OCI-M1 (cell line): ENCODE data around the gene POLG2.

ENCODE experiments used
- DNase-seq: peaks from one replicate; lab custom pipeline; 2025; lab: John Stamatoyannopoulos, UW

Gene POLG2

DNA sequence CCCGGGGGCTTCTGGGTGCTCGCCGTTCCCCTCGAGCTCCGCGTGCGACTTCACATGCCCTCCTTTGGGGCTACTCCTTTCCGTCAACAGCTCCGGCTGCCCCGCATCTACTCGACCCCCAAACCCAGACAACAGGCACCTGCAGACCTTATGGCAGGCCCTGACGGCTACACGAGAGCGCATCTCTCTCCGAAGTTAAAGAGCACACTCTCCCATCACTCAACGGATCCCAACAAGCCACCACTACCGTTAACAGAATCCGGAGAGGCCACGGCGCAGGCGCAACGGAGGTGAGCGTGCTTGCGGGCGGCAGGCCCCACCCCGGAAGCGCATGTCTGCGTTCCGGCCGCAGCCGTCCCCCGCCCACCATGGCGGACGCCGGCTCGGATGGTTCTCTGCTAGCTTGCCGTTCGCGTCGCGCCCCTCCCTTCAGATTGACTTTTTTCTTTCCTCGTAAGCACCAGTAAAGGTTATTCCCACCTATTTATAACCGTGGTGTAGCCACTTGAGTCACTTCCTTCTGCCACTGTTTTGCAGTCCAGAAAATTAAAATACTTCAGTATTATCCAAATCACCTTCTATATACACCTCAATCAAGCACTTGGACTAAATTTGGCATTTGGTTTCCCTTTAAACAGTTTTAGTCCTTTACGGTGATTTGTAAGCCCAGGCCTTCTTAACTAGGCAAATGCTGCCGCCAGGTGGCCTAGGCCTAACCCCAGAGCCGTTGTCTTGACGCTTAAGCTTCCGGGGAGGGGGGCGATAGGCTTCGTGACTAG, at the start of gene POLG2:
TSS of gene POLG2 (minus strand) at position 269 of the 779 bp plus-strand sequence. CDS start at position 183, 86 bp downstream.
- DNase-seq, result peak; percentile 95

DNA sequence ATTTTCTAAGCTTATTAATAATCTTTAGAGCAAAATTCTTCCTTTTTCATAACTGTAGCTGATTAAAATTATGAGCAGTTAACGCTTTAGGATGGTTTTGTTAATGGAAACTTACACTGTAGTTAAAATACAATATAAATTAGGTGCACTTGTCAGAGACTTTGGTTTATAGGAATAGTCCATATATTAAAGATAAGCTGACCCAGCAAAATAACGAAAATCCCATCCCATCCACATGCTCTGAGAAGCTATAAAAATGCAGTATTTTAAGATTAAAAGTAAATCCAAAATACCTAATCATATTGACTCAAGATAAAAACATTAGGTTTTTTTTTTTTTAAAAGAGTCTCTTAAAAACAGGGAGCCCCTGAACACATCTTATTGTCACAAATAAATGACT, 47.9 kb upstream of the POLG2 start:
- no peak for DNase-seq

DNA sequence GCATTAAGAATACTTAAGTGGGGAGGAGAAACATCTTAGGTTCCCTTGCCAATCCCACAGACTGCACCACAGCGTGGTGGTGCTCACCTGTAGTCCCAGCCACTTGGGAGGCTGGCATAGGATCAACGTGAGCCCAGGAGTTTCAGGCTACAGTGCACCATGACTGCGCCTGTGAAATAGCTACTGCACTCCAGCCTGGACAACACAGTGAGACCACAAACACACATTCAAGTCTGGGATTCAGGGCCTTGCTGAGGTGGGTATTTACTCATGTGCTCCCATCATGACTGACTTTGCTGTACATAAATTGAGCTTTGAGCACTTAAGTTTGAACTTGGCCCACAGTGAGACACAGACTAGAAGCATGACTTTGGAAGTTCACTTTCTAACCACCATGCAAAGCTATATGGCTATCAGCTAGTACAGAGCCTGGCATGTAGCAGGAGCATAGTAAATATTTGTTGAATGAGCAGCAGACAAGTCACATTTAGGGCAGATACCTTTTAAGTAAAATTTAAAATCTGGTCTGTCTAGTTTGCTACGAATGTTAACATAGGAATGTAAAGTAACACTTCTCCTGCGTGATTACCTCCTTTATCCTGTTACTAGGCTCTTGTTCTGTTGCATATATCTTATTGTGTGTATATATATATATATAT, 43.4 kb upstream of the POLG2 start:
- no peak for DNase-seq

DNA sequence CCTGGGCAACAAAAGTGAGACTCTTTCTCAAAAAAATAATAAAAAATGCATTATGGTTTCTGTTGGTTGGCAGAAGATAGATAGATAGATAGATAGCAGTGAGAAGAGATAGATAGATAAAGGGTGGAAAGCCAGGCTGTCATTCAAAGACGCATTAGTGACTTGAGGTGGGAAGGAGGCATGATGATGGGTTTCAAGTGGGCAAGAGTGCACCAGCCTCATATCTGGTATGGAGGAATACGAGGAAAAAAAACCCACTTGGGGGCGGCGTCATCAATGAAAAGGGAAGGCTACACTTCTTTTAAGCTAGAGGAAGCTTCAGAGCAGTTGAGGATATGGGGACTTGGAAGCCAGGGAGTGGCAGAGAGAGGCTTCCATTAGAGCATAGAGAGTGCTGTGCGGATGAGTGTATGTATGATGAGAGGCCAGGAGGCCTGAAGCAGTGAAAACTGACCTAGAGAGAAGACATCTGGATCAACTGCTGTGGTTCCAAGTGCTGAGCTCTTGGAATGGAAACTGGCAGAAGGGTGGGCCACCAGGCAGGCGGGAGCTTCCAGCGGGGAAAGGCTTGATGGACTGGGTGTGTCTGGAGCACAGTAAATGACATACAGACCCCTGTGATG, 41.8 kb upstream of the POLG2 start:
- DNase-seq, result peak; percentile 12

DNA sequence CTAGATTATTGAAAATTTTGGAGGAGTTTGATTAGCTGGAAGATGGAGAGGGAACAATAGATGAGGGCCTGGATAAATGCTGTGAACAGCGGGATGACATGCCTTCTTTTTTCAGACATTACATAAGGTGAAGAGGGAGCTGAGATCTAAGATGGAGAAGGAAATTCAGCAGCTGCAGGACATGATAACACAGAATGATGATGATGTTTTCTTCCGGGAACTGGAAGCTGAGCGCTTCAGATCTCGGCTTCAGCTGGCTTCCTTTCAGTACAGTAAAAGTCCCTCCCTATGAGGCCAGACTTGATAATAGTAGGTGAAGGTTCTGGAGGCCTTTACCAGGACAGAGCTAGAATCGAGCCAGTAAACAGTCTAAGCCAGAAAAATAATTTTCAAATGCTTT, 40.6 kb upstream of the POLG2 start:
- peak; percentile 20 for DNase-seq

DNA sequence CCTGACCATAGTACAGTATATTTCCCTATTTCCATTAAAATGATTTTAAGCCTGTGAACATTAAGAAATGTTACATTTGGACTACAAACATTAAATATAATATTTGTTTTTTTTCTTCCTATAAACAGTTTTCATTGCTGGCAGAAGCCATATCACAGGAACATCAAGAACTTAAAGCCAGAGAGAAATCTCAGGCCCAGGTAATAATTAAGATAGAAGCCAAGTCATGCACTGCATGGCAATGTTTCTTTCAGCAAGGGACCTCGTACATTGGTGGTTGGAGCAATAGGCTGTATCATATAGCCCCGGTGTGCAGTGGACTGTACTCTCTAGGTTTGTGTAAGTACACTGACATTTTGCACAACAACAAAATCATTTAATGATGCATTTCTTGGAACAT, 40.1 kb upstream of the POLG2 start:
- DNase-seq, result no peak

DNA sequence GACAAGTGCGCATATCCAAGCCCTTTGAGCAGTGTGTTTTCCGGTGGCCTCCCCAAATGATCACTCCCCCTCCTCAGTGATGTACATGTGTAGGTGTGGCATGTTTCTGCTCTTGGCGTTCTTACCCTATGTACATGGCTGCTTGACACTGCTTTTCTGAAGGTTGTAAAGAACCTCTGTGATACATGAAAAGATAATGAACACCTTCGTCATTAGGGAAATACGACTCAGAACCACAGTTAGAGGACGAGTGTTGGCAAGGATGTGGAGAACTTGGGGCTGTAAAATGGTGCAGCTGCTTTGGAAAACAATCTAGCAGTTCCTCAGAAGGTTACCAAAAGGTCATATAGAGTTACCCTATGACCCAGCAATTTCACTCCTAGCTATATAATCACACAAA, 38.5 kb upstream of the POLG2 start:
- no peak for DNase-seq

DNA sequence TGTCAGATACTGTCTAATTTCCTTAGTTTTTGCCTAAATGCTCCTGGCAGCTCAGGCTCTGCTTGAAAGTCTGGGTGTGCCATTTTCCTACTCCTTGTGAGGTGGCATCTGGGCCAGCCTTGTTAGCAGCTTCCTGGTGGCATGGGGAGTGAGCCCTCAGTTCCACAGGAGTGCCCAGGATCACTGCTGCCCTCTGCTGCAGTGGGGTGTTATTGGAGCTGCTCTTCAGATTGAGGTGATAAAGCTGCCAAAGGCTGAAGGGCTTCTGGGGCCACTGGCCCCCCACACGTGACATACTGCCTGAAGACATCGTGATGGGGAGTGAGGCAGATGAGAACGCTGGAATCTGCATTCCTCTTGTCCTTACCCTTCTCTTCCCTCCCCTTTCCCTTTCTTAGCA, 37.3 kb upstream of the POLG2 start:
- DNase-seq, result peak; percentile 53

DNA sequence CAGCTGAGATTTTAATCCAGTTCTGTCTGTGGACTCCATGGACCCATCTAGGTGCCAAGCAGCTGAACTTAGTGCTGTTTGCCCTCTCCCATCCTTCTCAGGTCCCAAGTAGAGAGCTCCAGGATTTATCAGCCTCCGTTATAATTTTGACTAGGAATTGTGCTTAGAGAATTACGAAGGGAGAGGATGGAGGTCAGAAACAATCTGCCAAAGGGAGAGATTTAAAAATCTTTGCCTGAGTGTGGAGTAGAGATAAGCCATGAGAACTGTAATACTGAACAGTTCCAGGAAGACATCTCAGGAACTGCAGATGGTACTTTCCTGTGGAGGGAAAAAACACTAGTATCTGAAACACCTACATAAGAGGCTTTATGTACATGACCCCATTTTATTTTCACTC, 36.9 kb upstream of the POLG2 start:
- peak; percentile 68 for DNase-seq

DNA sequence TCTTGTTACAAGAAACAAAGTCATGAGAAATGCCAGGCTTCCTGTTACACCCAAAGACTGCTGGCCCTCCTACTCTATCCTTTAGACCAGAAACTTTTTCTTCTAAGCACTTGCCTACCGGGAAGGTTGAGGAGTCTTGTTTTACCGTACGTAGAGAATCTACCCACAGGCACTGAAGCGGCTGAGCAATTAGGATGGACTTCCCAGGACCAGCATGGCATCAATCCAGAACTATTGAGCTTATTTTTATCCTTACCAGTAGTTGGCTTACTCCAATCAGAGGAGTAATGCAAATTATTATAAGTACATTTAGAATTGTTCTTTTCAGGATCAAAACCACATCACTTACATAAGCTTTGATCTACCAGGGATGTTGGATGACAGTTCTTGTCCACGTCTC, 35.6 kb upstream of the POLG2 start:
- DNase-seq, result no peak

DNA sequence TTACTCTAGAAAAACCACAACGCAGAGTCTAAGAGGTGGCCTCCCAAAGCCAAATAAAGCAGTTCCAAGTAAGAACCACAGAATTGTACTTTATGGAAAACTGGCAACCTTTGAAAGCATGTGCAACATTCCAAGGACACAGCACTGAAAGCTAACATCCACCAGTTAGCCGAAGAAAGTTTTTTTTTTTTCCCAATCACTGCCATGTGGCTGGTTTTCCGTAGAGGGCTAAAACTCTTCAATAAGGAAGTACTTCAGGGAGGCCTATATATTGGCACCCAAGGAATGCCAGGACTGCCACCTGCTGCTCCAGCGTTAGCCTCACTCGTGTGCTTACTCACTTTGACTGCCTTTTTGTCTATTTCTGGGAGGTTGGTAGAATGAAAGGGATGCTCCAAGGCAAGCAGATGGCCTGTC, 35.1 kb upstream of the POLG2 start:
- no peak for DNase-seq

DNA sequence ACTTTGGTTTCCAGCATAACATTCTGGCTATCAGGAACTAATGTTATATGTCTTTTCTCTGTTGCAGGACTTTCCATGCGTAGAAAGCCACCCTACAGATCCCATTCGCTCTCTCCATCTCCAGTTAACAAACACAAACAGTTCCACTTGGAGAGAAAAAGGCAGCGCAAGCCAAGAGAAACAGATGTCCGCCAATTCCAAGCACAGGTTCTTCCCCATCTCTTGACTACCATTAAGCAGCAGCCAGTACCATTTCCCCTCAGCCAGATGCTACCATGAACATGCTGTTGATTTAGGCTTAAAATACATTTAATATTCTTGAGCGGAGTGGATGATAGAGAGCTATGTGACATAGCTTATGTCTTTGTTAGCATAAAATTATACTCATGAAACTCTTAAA, 32.4 kb upstream of the POLG2 start:
- DNase-seq, result no peak

DNA sequence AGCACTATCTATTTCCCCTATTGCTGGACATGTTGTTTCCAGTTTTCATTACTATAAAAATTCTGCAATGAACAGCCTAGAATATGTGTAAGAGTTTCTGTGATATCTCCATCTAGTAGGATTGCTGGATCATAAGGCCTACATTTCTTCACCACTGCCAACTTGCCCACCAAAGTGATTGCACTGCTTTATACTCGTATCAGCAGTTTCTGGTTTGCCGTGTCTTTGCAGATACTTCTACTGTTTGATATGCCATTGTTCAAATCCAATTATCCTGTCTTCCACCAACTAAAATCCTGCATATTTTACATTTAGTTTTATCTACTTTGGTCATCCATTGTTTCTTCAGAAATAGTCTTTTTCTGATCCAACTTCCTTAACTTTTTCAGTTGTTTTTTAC, 31.1 kb upstream of the POLG2 start:
- no peak for DNase-seq

DNA sequence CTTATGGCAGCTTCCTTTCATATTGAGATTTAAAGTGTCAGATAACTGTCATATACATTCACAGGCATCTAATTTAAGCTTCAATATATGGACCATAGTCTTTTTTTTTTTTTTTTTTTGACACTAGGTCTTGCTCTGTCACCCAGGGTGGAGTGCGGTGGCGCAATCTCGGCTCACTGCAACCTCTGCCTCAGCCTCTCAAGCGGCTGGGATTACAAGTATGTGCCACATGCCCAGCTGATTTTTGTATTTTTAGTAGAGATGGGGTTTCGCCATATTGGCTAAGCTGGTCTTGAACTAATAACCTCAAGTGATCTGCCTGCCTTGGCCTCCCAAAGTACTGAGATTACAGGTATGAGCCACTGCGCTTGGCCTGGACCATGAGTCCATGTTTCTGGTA, 23.5 kb upstream of the POLG2 start:
- DNase-seq, result no peak

DNA sequence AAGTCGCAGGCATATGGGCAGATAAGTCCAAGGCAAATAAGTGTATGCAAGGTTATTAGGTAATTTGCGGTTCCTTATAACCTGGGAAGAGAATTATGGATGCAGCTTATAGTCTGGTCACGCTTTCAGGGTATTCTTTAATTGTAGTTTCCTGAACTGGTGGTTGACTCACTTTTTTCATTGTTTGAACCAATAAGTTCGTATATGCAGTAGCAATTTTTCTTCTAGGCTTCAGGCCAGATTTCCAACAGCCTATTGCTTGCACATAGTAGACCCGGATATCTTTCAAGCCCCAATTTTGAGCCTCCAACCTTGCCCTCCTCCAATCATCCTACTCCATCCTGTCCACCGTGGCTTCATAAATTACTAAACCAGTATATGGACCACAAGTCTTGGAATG, 22.7 kb upstream of the POLG2 start:
- no peak for DNase-seq

DNA sequence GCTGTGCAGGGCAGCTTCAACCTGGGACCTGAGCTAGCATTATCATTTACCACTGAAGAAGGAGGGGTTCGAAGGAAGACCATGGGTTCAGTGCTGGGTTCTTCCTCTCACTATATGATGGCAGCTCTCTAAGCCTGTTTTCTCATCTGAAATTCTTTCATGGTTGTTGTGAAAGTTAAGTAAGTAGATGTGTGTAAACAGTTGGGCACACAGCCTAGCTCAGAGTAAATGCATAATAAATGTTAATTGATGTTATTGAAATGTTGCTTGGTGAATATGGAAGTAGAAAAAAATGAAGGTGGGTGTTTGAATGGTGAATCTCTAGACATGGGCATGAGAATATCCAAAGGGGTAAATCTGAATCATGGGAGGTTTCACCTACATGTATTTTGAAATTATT, 19.0 kb upstream of the POLG2 start:
- no peak for DNase-seq

DNA sequence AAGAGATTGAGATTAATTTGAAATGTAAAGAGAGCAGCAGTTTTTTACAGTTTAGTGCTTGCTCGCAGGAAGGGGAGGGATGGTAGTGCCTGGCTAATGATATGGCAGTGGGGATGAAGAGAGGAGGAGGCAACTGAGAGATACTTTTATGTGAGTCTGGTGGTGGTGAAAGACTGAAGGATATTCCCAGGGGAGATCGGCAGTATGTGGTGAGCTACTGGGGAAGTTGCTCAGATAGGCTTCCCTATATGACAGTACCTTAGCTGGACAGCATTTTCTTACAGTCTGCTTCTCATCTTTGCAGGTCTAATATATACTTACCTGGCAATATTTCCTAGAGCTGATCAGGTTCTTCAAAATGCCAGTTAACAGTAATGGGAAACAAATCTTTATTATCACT, 18.6 kb upstream of the POLG2 start:
- no peak for DNase-seq

DNA sequence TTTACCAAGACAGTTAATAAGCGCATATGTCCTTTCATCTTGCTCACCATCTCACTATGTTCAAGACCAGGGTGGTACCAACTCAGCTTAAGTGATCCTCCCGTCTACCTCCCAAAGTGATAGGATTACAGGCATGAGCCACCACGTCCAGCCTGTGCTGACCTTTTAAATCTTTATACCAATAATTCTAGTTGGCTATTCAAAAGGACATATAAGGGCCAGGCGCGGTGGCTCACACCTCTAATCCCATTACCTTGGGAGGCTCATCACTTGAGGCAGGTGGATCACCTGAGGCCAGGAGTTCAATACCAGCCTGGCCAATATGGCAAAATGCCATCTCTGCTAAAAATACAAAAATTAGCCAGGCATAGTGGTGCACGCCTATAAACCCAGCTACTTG, 12.3 kb upstream of the POLG2 start:
- DNase-seq, result no peak

DNA sequence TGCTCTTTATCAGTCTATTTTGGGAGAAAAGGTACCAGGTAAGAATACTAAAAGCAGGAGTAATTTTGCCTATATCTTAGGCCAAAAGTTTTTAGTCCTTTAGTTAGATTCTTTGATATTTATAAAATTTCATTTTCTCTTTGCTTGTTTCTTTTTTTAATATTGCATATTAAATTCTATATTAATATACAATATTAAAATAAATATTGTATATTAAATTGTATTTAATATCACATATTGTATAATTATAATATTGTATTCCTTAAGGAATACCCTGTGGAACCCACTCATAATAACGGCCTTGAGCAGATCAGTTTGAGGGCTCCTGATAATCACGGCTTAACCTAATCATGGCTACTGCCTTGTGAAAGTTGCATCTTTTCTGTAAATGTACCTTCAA, 11.8 kb upstream of the POLG2 start:
- no peak for DNase-seq

DNA sequence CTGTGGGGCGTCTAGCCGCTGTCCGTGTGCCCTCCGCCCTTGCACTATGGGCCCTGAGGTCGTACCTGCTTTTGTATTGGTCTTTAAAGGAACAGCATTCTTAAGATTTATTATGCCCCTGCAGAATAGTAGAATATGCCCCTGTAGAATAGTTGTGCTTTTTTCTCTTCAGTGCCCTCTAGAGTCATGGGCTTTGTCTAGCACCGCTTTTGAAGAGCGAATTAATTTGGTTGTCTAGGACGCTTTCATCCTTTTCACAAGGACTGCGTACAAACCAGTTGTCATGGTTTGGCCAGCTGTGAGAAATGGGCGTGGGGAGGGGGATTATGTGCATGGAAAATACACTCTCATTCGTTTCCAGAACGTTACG, 10.5 kb upstream of the POLG2 start:
- DNase-seq, result peak; percentile 87

DNA sequence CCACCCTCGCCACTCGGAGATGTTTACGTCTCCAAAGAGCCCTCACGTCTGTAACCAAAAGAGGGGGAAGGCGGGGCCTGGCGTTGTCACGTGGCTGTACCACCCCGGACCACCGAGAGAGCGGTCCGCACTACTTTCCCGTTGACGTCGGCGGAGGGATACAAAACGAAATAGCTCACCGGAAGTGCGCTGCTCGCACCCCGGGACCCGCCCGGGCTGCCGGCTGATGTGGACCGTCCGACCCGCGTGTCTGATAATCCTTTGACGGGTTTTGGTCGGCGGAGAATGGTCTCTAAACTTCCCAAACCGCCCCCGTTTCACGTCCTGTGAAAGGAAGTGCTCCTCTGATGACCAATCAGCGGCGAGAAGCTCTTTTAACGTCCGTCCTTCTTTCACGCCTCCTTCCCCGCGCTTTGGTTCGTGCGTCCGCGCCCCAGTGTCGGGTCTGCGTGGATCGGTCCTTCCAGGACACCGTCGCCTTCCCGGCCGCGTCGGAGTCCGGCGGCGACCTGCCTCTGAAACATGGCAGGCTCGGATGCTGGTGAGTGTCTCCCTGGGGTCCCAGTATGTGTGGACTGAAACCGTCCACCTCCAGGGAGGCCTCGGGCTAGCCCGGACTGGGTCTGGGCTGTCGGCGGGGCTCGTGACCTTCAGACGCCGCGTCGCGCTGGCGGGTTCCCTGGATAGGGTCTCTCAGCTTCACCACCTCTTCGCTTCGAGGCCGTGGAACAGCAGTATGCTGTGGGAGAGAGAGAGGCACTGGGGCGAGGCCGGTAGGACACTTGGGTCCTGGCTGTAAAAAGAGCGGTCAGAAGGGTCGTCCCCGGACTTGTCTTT, 9.9 kb upstream of the POLG2 start, which contains the start of gene CEP95:
TSS of gene CEP95 (plus strand) at position 402 of the 837 bp plus-strand sequence. CDS start at position 523, 121 bp downstream.
- peak; percentile 99 for DNase-seq

DNA sequence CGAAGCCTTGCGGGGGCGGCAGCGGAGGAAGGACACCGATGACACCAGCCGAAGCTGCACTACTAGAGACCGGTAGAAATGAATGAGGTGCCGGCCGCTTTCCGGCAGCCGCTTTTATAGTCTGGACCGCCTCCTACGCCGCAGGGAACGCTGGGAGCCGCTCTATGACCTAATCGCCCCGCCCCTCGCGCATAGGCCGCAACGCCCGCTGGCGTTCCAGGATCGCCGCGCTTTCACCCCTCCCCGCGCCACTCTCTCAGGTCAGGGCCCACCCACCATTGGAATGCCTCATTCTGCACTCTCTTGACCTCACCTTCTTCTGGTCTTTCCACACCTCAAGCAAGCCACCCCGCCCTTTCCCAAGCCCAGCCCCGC, 9.3 kb upstream of the POLG2 start, which contains the start of gene DDX5:
TSS of gene DDX5 (minus strand) at position 89 of the 375 bp plus-strand sequence. CDS start 170 bp downstream, outside the sequence.
- DNase-seq, result peak; percentile 99
